ENCODE results near the gene PHLDB2. TPM values are rescaled to one million over a fixed set of nuclear protein-coding genes. Genes with fewer than 3 reads are reported as not detected.

Gene PHLDB2
- total and polyA plus RNA-seq, 5 donors from 2014 or later, result 1.6 to 5.9 (median 2.1) TPM

DNA sequence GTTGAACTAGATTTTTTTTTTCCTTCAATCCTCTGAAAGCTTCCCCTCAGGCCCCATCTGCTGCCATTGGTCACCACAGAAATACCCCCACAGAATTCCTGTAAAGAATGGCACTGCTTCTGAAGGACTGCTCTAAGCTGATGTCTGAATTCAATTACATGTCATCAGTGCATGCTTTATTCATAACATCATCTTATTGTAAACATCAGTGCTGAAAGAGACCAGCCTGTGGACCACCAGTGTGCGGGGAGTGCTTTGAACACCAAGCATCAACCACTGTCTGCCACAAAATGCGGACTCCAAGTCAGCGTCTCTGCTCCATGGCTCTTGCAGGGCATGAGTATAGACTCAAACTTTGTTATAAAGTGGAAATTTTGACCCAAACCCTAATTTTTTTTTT is 11.6 kb downstream of the PHLDB2 start:
- Histone ChIP-seq H3K9me3 (ENCODE audit: control insufficient read depth in 2 of 2, low read length in 2 of 2) (no peaks in the 10 kb centered on the region), H3K4me3 (ENCODE audit: low read depth, low read length) (no peak overlapping the region), H3K27me3 (ENCODE audit: control insufficient read depth, insufficient read depth, low read length) (peaks cover 6% of the 10 kb centered on the region), H3K27ac (ENCODE audit: insufficient read depth, low read length, poor library complexity, severe bottlenecking) (no peak overlapping the region), H3K4me1 (ENCODE audit: control insufficient read depth, insufficient read depth, low read length, poor library complexity, severe bottlenecking) (no peaks in the 10 kb centered on the region), H3K36me3 (ENCODE audit: control insufficient read depth, insufficient read depth, low read length) (no peaks in the 10 kb centered on the region)
- Mint-ChIP-seq H3K27me3 (peaks cover 23% of the 10 kb centered on the region), H3K27ac (no peak overlapping the region), H3K9me3 (no peaks in the 10 kb centered on the region), H3K36me3 (peaks cover 10% of the 10 kb centered on the region), H3K4me1 (peaks cover 0 to 2% (median 0%) of the 10 kb centered on the region in 4 donors), H3K4me3 (no peak overlapping the region)
- DNase-seq, result no peak
- no peak for ATAC-seq (ENCODE audit: low read depth in 2 of 2)

GRCh38 chr3:111871809-111872623 is 13.0 kb downstream of the PHLDB2 start:
- no peak for DNase-seq
- peaks cover 14% of the 10 kb centered on the region for H3K36me3 Mint-ChIP-seq
- peaks cover 0 to 2% (median 0%) of the 10 kb centered on the region in 4 donors for H3K4me1 Mint-ChIP-seq
- ATAC-seq (ENCODE audit: low read depth in 2 of 2), result no peak
- no peak overlapping the region for H3K4me3 ChIP-seq (ENCODE audit: low read depth, low read length)
- no peak overlapping the region for H3K27ac Mint-ChIP-seq
- no peaks in the 10 kb centered on the region for H3K4me1 ChIP-seq (ENCODE audit: control insufficient read depth, insufficient read depth, low read length, poor library complexity, severe bottlenecking)
- H3K27ac ChIP-seq (ENCODE audit: insufficient read depth, low read length, poor library complexity, severe bottlenecking), result no peak overlapping the region
- H3K27me3 ChIP-seq (ENCODE audit: control insufficient read depth, insufficient read depth, low read length), result peaks cover 2% of the 10 kb centered on the region
- H3K36me3 ChIP-seq (ENCODE audit: control insufficient read depth, insufficient read depth, low read length), result no peaks in the 10 kb centered on the region
- peaks cover 18% of the 10 kb centered on the region for H3K27me3 Mint-ChIP-seq
- H3K9me3 Mint-ChIP-seq, result peaks cover 0 to 1% (median 0%) of the 10 kb centered on the region in 7 donors
- no peak overlapping the region for H3K4me3 Mint-ChIP-seq
- no peaks in the 10 kb centered on the region for H3K9me3 ChIP-seq (ENCODE audit: control insufficient read depth in 2 of 2, low read length in 2 of 2)

DNA sequence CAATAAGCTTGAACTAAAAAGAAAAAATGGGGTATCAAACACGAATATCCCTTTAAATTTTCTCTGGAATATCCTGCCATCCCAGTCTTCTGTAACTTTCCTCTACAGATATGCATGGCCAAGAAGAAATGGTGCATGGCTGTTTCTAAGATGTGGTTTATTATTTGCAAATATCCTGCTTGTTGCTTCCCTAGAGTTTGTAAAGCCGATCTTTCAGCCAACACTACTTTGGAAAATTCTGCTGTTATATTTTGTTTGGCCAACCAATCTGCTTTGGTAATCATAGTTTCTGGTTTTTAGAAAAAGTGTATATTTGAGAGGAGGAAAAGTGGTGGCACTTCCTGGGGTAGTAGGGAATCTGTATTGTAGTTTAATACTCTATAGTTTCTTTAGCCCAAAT is 13.9 kb downstream of the PHLDB2 start:
- no peak overlapping the region for H3K4me3 Mint-ChIP-seq
- no peaks in the 10 kb centered on the region for H3K4me1 ChIP-seq (ENCODE audit: control insufficient read depth, insufficient read depth, low read length, poor library complexity, severe bottlenecking)
- peaks cover 0 to 2% (median 0%) of the 10 kb centered on the region in 4 donors for H3K4me1 Mint-ChIP-seq
- no peak overlapping the region for H3K27ac ChIP-seq (ENCODE audit: insufficient read depth, low read length, poor library complexity, severe bottlenecking)
- H3K27ac Mint-ChIP-seq, result no peak overlapping the region
- H3K27me3 Mint-ChIP-seq, result peaks cover 25% of the 10 kb centered on the region
- H3K9me3 ChIP-seq (ENCODE audit: control insufficient read depth in 2 of 2, low read length in 2 of 2), result no peaks in the 10 kb centered on the region
- H3K36me3 ChIP-seq (ENCODE audit: control insufficient read depth, insufficient read depth, low read length), result no peaks in the 10 kb centered on the region
- ATAC-seq (ENCODE audit: low read depth in 2 of 2), result no peak
- H3K36me3 Mint-ChIP-seq, result peaks cover 14% of the 10 kb centered on the region
- peaks cover 2% of the 10 kb centered on the region for H3K27me3 ChIP-seq (ENCODE audit: control insufficient read depth, insufficient read depth, low read length)
- H3K4me3 ChIP-seq (ENCODE audit: low read depth, low read length), result no peak overlapping the region
- no peak for DNase-seq
- H3K9me3 Mint-ChIP-seq, result peaks cover 0 to 3% (median 0%) of the 10 kb centered on the region in 7 donors

- H3K27ac Mint-ChIP-seq, result no peak overlapping the region
- H3K4me3 ChIP-seq (ENCODE audit: low read depth, low read length), result no peak overlapping the region
- ATAC-seq (ENCODE audit: low read depth in 2 of 2) (no peak), DNase-seq (no peak)
- H3K4me1 Mint-ChIP-seq, result peaks cover 0 to 2% (median 0%) of the 10 kb centered on the region in 4 donors
- H3K27me3 Mint-ChIP-seq, result peaks cover 28% of the 10 kb centered on the region
- H3K36me3 ChIP-seq (ENCODE audit: control insufficient read depth, insufficient read depth, low read length), result no peaks in the 10 kb centered on the region
- no peaks in the 10 kb centered on the region for H3K4me1 ChIP-seq (ENCODE audit: control insufficient read depth, insufficient read depth, low read length, poor library complexity, severe bottlenecking)
- H3K9me3 Mint-ChIP-seq, result peaks cover 0 to 13% (median 0%) of the 10 kb centered on the region in 7 donors
- no peaks in the 10 kb centered on the region for H3K9me3 ChIP-seq (ENCODE audit: control insufficient read depth in 2 of 2, low read length in 2 of 2)
- H3K27me3 ChIP-seq (ENCODE audit: control insufficient read depth, insufficient read depth, low read length), result peaks cover 2% of the 10 kb centered on the region
- H3K36me3 Mint-ChIP-seq, result peaks cover 14% of the 10 kb centered on the region
- H3K4me3 Mint-ChIP-seq, result no peak overlapping the region
- no peak overlapping the region for H3K27ac ChIP-seq (ENCODE audit: insufficient read depth, low read length, poor library complexity, severe bottlenecking)
Measured at GRCh38 chr3:111874177-111874820, 15.2 kb downstream of the PHLDB2 start.

- Mint-ChIP-seq H3K4me1 (no peaks in the 10 kb centered on the region), H3K27me3 (peaks cover 11% of the 10 kb centered on the region), H3K27ac (no peak overlapping the region), H3K9me3 (peaks cover 0 to 13% (median 1%) of the 10 kb centered on the region in 7 donors), H3K36me3 (peaks cover 14% of the 10 kb centered on the region), H3K4me3 (no peak overlapping the region)
- Histone ChIP-seq H3K9me3 (ENCODE audit: control insufficient read depth in 2 of 2, low read length in 2 of 2) (no peaks in the 10 kb centered on the region), H3K4me1 (ENCODE audit: control insufficient read depth, insufficient read depth, low read length, poor library complexity, severe bottlenecking) (no peaks in the 10 kb centered on the region), H3K4me3 (ENCODE audit: low read depth, low read length) (no peak overlapping the region), H3K27ac (ENCODE audit: insufficient read depth, low read length, poor library complexity, severe bottlenecking) (no peak overlapping the region), H3K27me3 (ENCODE audit: control insufficient read depth, insufficient read depth, low read length) (no peaks in the 10 kb centered on the region), H3K36me3 (ENCODE audit: control insufficient read depth, insufficient read depth, low read length) (no peaks in the 10 kb centered on the region)
- DNase-seq (no peak), ATAC-seq (ENCODE audit: low read depth in 2 of 2) (no peak)
Measured at GRCh38 chr3:111881480-111881879, 22.4 kb downstream of the PHLDB2 start.

DNA sequence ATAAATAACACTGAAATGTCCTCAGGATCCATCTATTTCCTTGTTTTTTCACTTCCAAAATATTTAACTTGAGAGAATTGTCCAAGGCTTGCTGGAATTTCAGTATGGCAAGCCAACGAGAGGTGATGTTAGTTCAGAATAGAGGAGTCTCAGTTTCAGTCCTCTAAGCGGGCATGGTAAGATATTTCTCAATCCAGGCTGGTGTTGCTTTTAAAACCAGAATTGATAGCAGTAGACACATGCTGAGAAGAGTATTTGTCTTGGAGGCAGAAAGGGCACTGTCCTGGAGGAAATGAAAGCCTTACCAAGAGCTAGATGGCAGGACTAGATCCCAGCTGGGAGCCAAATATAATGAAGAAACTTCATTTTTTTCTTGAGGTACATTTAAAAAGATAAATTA is 23.1 kb downstream of the PHLDB2 start:
- Mint-ChIP-seq H3K4me1 (no peaks in the 10 kb centered on the region), H3K36me3 (peaks cover 11% of the 10 kb centered on the region), H3K27me3 (peaks cover 9% of the 10 kb centered on the region), H3K27ac (no peak overlapping the region), H3K4me3 (no peak overlapping the region), H3K9me3 (peaks cover 0 to 13% (median 1%) of the 10 kb centered on the region in 7 donors)
- Histone ChIP-seq H3K36me3 (ENCODE audit: control insufficient read depth, insufficient read depth, low read length) (no peaks in the 10 kb centered on the region), H3K4me3 (ENCODE audit: low read depth, low read length) (no peak overlapping the region), H3K4me1 (ENCODE audit: control insufficient read depth, insufficient read depth, low read length, poor library complexity, severe bottlenecking) (no peaks in the 10 kb centered on the region), H3K9me3 (ENCODE audit: control insufficient read depth in 2 of 2, low read length in 2 of 2) (no peaks in the 10 kb centered on the region), H3K27me3 (ENCODE audit: control insufficient read depth, insufficient read depth, low read length) (no peaks in the 10 kb centered on the region), H3K27ac (ENCODE audit: insufficient read depth, low read length, poor library complexity, severe bottlenecking) (no peak overlapping the region)
- ATAC-seq (ENCODE audit: low read depth in 2 of 2) (no peak), DNase-seq (no peak)

DNA sequence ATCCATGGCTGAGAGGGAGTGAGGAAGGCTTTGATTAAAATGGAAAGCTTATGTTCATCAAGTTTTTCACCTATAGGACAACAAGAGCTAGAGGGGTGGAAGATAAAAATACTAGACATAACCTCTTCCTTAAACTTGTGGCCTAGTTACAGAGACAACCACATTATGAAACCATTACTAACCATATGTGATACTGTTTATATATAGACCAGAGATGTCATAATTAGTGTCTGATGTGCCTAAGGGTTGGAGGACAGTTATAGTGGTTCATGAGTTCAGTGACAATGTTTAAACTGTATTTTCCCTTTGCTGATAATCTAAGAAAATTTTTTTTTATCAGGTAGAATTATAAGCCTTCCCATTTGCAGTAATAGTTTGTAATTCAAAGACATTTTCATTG is 23.7 kb downstream of the PHLDB2 start:
- H3K4me1 Mint-ChIP-seq, result no peaks in the 10 kb centered on the region
- peaks cover 11% of the 10 kb centered on the region for H3K36me3 Mint-ChIP-seq
- Histone ChIP-seq H3K27me3 (ENCODE audit: control insufficient read depth, insufficient read depth, low read length) (no peaks in the 10 kb centered on the region), H3K4me1 (ENCODE audit: control insufficient read depth, insufficient read depth, low read length, poor library complexity, severe bottlenecking) (no peaks in the 10 kb centered on the region), H3K4me3 (ENCODE audit: low read depth, low read length) (no peak overlapping the region), H3K9me3 (ENCODE audit: control insufficient read depth in 2 of 2, low read length in 2 of 2) (no peaks in the 10 kb centered on the region), H3K36me3 (ENCODE audit: control insufficient read depth, insufficient read depth, low read length) (no peaks in the 10 kb centered on the region), H3K27ac (ENCODE audit: insufficient read depth, low read length, poor library complexity, severe bottlenecking) (no peak overlapping the region)
- no peak for ATAC-seq (ENCODE audit: low read depth in 2 of 2)
- peaks cover 0 to 12% (median 1%) of the 10 kb centered on the region in 7 donors for H3K9me3 Mint-ChIP-seq
- H3K27ac Mint-ChIP-seq, result no peak overlapping the region
- H3K4me3 Mint-ChIP-seq, result no peak overlapping the region
- peaks cover 4% of the 10 kb centered on the region for H3K27me3 Mint-ChIP-seq
- no peak for DNase-seq

Data from CD4-positive, CD25-positive, alpha-beta regulatory T cell (primary cell).